Ovary (tissue), 9 donors: Measurements from ENCODE around the gene KRT28. TPM values are rescaled to one million over a fixed set of nuclear protein-coding genes. Genes with fewer than 3 reads are reported as not detected.

ENCODE experiments used
- DNase-seq, 5 donors: peaks; one replicate each; pipeline ENCODE4 v3.0.0-alpha.2; 2019 to 2020
- H3K27ac ChIP-seq, 2 donors: fragments of 200-600 bp; one replicate each; pipeline versions ENCODE4 v1.5.1 to v1.8.0; 2019 to 2022
- H3K27me3 ChIP-seq: fragments of 200-600 bp; one replicate; pipeline ENCODE4 v1.8.0; 2022
- H3K36me3 ChIP-seq: fragments of 200-600 bp; sonication (generic); one replicate; pipeline ENCODE4 v1.5.1; 2019
- H3K4me1 ChIP-seq: one replicate; pipeline ENCODE4 v1.8.1; 2013; ENCODE audit warnings: mild to moderate bottlenecking, moderate library complexity; ENCODE audit not compliant: insufficient read depth
- H3K4me3 ChIP-seq: fragments of 200-600 bp; sonication (generic); one replicate; pipeline ENCODE4 v1.5.1; 2017
- H3K9me3 ChIP-seq, 2 donors: fragments of 200-600 bp in 1 of 2; sonication (generic) in 1 of 2; one replicate each; pipeline versions ENCODE4 v1.5.1 to v1.8.1; 2013 to 2019; ENCODE audit warnings: mild to moderate bottlenecking in 1 of 2, moderate library complexity in 1 of 2
- EP300 ChIP-seq: sonication (generic); formaldehyde crosslinking; IDR thresholded peaks from one replicate; pipeline ENCODE4 v1.6.1; 2017; ENCODE audit warnings: antibody characterized with exemption
- POLR2A ChIP-seq: fragments of 450-650 bp; IDR thresholded peaks from one replicate; pipeline ENCODE4 v1.6.1; 2017; ENCODE audit warnings: antibody characterized with exemption, mild to moderate bottlenecking, moderate library complexity
- WGBS, 3 donors: extraction: QIAGEN DNeasy Blood & Tissue Kit in 1 of 3; methylation state at CpG; one replicate each; pipeline versions ENCODE4 v1.1.5 to v1.1.7; 2013 to 2017; 5-methylcytosine and 5-hydroxymethylcytosine counted together
- intact Hi-C, 4 donors: fragments of 100-400 bp; cut with DNase I; formaldehyde crosslinking; loops; one replicate each; pipeline versions ENCODE4 v1.11.0 to v1.15.1; 2022 to 2023
- polyA plus RNA-seq, 2 donors: library from polyadenylated mRNA; stranded (reverse); fragments of 200-250 nt in 1 of 2; fragments of 350-450 nt in 1 of 2; fragmentation: Illumina TruSeq in 1 of 2; extraction: RNeasy Lipid Tissue Mini Kit (QIAGEN cat#74804) in 1 of 2; gene quantifications; one replicate each; pipeline ENCODE4 v1.2.3, GENCODE V29; 2013 to 2014
- total RNA-seq, 7 donors: library from RNA; depleted of rRNA in 2 of 7; stranded (reverse); fragments of >200 nt in 2 of 7; fragmentation: NEBNext Ultra II Directional in 3 of 7; extraction: Animal tissue kit (Norgen Biotek cat#: 25700) in 3 of 7; gene quantifications; one replicate each; pipeline versions ENCODE4 v1.1.0 to v1.2.4, GENCODE V29; 2016 to 2023
- TF ChIP-seq, protein P1 (sequence below), 3 donors: fragments of 450-650 bp in 2 of 3; fragments of 200-600 bp in 1 of 3; IDR thresholded peaks; one replicate each; pipeline versions ENCODE4 v1.5.1 to v1.8.0; 2016 to 2022; ENCODE audit warnings: antibody characterized with exemption in 3 of 3, mild to moderate bottlenecking in 1 of 3
- donor health status: DM: no; HTN: no; CAD: no; lungs with moderate emphysema.
- donor health status: DM: no; HTN: no; CAD: no.
- donor health status: Bipolar disorder and iron deficiency.
- donor health status: DM: yes; HTN: yes; CAD: no.
- donor health status: DM: no; HTN: no; CAD: no.
- donor health status: DM: yes; HTN: yes; CAD: no.

The KRT28 gene
- total and polyA plus RNA-seq, 9 donors: not detected

- intact Hi-C loops: loop anchor here (5.0 to 10.0 kb wide), 2 partner anchors 864 to 867 kb away; no protein-coding TSS in a partner anchor
- H3K27ac ChIP-seq: no peak overlapping the region
- H3K9me3 ChIP-seq: no peaks in the 10 kb centered on the region
- 79 to 86% (median 84%) methylated on average over 1 of the region's 1 CpG for WGBS, 3 donors
- H3K36me3 ChIP-seq: no peaks in the 10 kb centered on the region
- TF ChIP-seq EP300 (no peak), POLR2A (no peak)
- TF ChIP-seq, protein P1, sequence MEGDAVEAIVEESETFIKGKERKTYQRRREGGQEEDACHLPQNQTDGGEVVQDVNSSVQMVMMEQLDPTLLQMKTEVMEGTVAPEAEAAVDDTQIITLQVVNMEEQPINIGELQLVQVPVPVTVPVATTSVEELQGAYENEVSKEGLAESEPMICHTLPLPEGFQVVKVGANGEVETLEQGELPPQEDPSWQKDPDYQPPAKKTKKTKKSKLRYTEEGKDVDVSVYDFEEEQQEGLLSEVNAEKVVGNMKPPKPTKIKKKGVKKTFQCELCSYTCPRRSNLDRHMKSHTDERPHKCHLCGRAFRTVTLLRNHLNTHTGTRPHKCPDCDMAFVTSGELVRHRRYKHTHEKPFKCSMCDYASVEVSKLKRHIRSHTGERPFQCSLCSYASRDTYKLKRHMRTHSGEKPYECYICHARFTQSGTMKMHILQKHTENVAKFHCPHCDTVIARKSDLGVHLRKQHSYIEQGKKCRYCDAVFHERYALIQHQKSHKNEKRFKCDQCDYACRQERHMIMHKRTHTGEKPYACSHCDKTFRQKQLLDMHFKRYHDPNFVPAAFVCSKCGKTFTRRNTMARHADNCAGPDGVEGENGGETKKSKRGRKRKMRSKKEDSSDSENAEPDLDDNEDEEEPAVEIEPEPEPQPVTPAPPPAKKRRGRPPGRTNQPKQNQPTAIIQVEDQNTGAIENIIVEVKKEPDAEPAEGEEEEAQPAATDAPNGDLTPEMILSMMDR (IDR thresholded peaks at IDR 0.05): no peak
- H3K4me3 ChIP-seq: no peak overlapping the region
- DNase-seq: no peak
- H3K27me3 ChIP-seq: no peaks in the 10 kb centered on the region
- H3K4me1 ChIP-seq: no peaks in the 10 kb centered on the region
Measured at GRCh38 chr17:40800381-40800780, 622 bp upstream of the KRT28 start.

DNA sequence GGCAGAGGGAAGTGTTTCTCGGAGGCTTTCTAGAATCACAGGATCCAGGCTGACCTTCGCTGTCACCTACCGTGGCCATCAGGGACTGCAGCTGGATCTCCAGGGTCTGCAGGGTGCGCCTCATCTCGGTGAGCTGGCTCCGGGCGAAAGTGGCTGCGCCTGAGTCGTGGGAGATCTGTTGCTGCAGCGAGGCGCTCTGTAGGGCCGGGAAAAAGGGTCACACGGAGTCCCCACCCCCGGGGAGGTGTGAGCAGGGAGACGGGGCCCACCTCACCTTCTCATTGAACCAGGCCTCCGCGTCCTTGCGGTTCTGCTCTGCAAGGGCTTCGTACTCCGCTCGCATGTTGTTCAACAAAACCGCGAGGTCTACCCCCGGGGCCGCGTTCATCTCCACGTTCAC lies 2.9 kb downstream of the KRT28 start:
- Histone ChIP-seq H3K27me3 (no peaks in the 10 kb centered on the region), H3K4me1 (no peaks in the 10 kb centered on the region), H3K36me3 (no peaks in the 10 kb centered on the region), H3K27ac (no peak overlapping the region), H3K9me3 (no peaks in the 10 kb centered on the region), H3K4me3 (no peak overlapping the region)
- no peak for DNase-seq
- TF ChIP-seq POLR2A (no peak), EP300 (no peak)
- TF ChIP-seq, protein P1 (IDR thresholded peaks at IDR 0.05): no peak
- intact Hi-C loops: loop anchor here in 1 of 4 donors (10.0 kb wide), 1 partner anchor 172 kb away; no protein-coding TSS in a partner anchor
- 75 to 85% (median 81%) methylated on average over 27 of the region's 27 CpGs for WGBS, 3 donors

GRCh38 chr17:40795019-40795667 lies 4.6 kb downstream of the KRT28 start:
- no peak overlapping the region for H3K4me3 ChIP-seq
- H3K9me3 ChIP-seq: no peaks in the 10 kb centered on the region
- 79 to 84% (median 81%) methylated on average over 10 of the region's 10 CpGs for WGBS, 3 donors
- no peaks in the 10 kb centered on the region for H3K27me3 ChIP-seq
- no peak for TF ChIP-seq EP300
- no peak for TF ChIP-seq POLR2A
- TF ChIP-seq, protein P1 (IDR thresholded peaks at IDR 0.05): no peak
- no peaks in the 10 kb centered on the region for H3K36me3 ChIP-seq
- DNase-seq: no peak
- H3K4me1 ChIP-seq: peaks cover 1% of the 10 kb centered on the region
- intact Hi-C loops: loop anchor here in 1 of 4 donors (10.0 kb wide), 1 partner anchor 170 kb away; no protein-coding TSS in a partner anchor
- H3K27ac ChIP-seq: no peak overlapping the region

GRCh38 chr17:40794466-40794865 lies 5.3 kb downstream of the KRT28 start:
- Histone ChIP-seq H3K27me3 (no peaks in the 10 kb centered on the region), H3K4me3 (no peak overlapping the region), H3K36me3 (no peaks in the 10 kb centered on the region), H3K27ac (no peak overlapping the region), H3K9me3 (no peaks in the 10 kb centered on the region), H3K4me1 (peaks cover 1% of the 10 kb centered on the region)
- no peak for TF ChIP-seq EP300
- TF ChIP-seq, protein P1 (IDR thresholded peaks at IDR 0.05): no peak
- no peak for TF ChIP-seq POLR2A
- 87 to 91% (median 87%) methylated on average over 2 of the region's 2 CpGs for WGBS, 3 donors
- intact Hi-C loops: loop anchor here in 2 of 4 donors (5.0 to 10.0 kb wide), 2 partner anchors 170 to 177 kb away; no protein-coding TSS in a partner anchor
- DNase-seq: no peak
